Stimulated activated CD8-positive, alpha-beta memory T cell treated with anti-CD3 and anti-CD28 coated beads, Interleukin-2, amount 100 ng/mL, for 48 hours (primary cell): ENCODE measurements around the gene TMC7.

Experiments
- DNase-seq, 2 donors: peaks; one replicate each; pipeline ENCODE4 v3.0.0-alpha.2; 2020; ENCODE audit warnings: low read depth in 2 of 2

The TMC7 gene

GRCh38 chr16:19029980-19030379 is 46.2 kb downstream of the TMC7 start:
- DNase-seq: no peak

GRCh38 chr16:19031738-19032137 is 48.0 kb downstream of the TMC7 start:
- DNase-seq: no peak

GRCh38 chr16:19033761-19034160 is 50.0 kb downstream of the TMC7 start:
- DNase-seq: no peak

- no peak for DNase-seq
These were observed 56.7 kb downstream of the TMC7 start for GRCh38 chr16:19040400-19040799.

GRCh38 chr16:19044769-19045168 is 61.0 kb downstream of the TMC7 start:
- DNase-seq: no peak

- no peak for DNase-seq
These were observed 62.3 kb downstream of the TMC7 start for GRCh38 chr16:19046062-19046461.

- no peak for DNase-seq
These were observed 79.0 kb downstream of the TMC7 start for GRCh38 chr16:19062706-19063105.

GRCh38 chr16:19066988-19067348 is 83.2 kb downstream of the TMC7 start:
- DNase-seq: no peak

GRCh38 chr16:19067349-19068236 is 83.9 kb downstream of the TMC7 start, which contains the start of gene COQ7:
Gene COQ7 (plus strand): TSS chr16:19067614. CDS start chr16:19067665, 51 bp downstream.
- DNase-seq: peak; percentile 96 to 98

- no peak for DNase-seq
These were observed 84.6 kb downstream of the TMC7 start for GRCh38 chr16:19068237-19068815.

GRCh38 chr16:19071811-19072777 is 88.4 kb downstream of the TMC7 start:
- peak; percentile 32 to 50 for DNase-seq

- no peak for DNase-seq
These were observed 89.6 kb downstream of the TMC7 start for GRCh38 chr16:19073344-19073743.

- DNase-seq: no peak
These were observed 90.1 kb downstream of the TMC7 start for GRCh38 chr16:19073863-19074262.

GRCh38 chr16:19075511-19075910 is 91.8 kb downstream of the TMC7 start:
- no peak for DNase-seq

GRCh38 chr16:19077879-19078278 is 94.1 kb downstream of the TMC7 start:
- no peak for DNase-seq

GRCh38 chr16:19083670-19084069 is 99.9 kb downstream of the TMC7 start:
- DNase-seq: no peak

- no peak for DNase-seq
These were observed 100.4 kb downstream of the TMC7 start for GRCh38 chr16:19084139-19084538.

- DNase-seq: no peak
These were observed 101.1 kb downstream of the TMC7 start for GRCh38 chr16:19084879-19085278.

GRCh38 chr16:19085679-19086200 is 102.0 kb downstream of the TMC7 start:
- no peak for DNase-seq

GRCh38 chr16:19086322-19087199 is 102.8 kb downstream of the TMC7 start:
- DNase-seq: peak; percentile 67 to 75
